Testis (tissue), 2 donors: ENCODE results near the gene ATRN.

Experiments used
- POLR2A ChIP-seq: fragments of 450-650 bp; IDR thresholded peaks from one replicate; pipeline ENCODE4 v1.6.1; 2017; ENCODE audit warnings: antibody characterized with exemption, mild to moderate bottlenecking, moderate library complexity
- TF ChIP-seq, protein P1 (sequence below), 3 experiments: fragments of 450-650 bp in 2 of 3; fragments of 200-600 bp in 1 of 3; sonication (generic) in 1 of 3; IDR thresholded peaks; one replicate each; pipeline ENCODE4 v1.5.1; 2016 to 2019; ENCODE audit warnings: antibody characterized with exemption in 3 of 3, mild to moderate bottlenecking in 2 of 3, moderate library complexity in 1 of 3

GRCh38 chr20:3652676-3653596 lies 182.1 kb downstream of the ATRN start:
- TF ChIP-seq, protein P1, sequence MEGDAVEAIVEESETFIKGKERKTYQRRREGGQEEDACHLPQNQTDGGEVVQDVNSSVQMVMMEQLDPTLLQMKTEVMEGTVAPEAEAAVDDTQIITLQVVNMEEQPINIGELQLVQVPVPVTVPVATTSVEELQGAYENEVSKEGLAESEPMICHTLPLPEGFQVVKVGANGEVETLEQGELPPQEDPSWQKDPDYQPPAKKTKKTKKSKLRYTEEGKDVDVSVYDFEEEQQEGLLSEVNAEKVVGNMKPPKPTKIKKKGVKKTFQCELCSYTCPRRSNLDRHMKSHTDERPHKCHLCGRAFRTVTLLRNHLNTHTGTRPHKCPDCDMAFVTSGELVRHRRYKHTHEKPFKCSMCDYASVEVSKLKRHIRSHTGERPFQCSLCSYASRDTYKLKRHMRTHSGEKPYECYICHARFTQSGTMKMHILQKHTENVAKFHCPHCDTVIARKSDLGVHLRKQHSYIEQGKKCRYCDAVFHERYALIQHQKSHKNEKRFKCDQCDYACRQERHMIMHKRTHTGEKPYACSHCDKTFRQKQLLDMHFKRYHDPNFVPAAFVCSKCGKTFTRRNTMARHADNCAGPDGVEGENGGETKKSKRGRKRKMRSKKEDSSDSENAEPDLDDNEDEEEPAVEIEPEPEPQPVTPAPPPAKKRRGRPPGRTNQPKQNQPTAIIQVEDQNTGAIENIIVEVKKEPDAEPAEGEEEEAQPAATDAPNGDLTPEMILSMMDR (IDR thresholded peaks at IDR 0.05), result no peak
- TF ChIP-seq POLR2A, result no peak
